Astrocyte (in vitro differentiated cells and primary cell): ENCODE measurements around the gene PREX1. TPM values are rescaled to one million over a fixed set of nuclear protein-coding genes. Genes with fewer than 3 reads are reported as not detected.

Source experiments
- DNase-seq: peaks from one replicate; pipeline ENCODE4 v3.0.0-alpha.2; 2010; ENCODE audit warnings: low read depth
- FAIRE-seq: peaks from 2 replicates; lab custom pipeline; 2011; peaks lifted over from hg19 to GRCh38; lab: Jason Lieb, UNC
- H2AFZ ChIP-seq: 2 replicates; pipeline ENCODE4 v1.6.0; 2012; ENCODE audit warnings: low read depth, low read length, inconsistent platforms
- H3K27ac ChIP-seq: 2 replicates; pipeline ENCODE4 v1.5.1; 2011; ENCODE audit warnings: low read depth, low read length, inconsistent platforms
- H3K27me3 ChIP-seq: 2 replicates; pipeline ENCODE4 v1.6.0; 2011; ENCODE audit warnings: low read length, inconsistent platforms; ENCODE audit not compliant: insufficient read depth
- H3K36me3 ChIP-seq: 2 replicates; pipeline ENCODE4 v1.5.1; 2011; ENCODE audit warnings: low read length, inconsistent platforms; ENCODE audit not compliant: insufficient read depth
- H3K4me1 ChIP-seq: 2 replicates; pipeline ENCODE4 v1.5.1; 2011; ENCODE audit warnings: low read length, inconsistent platforms; ENCODE audit not compliant: insufficient read depth
- H3K4me2 ChIP-seq: 2 replicates; pipeline ENCODE4 v1.6.0; 2012; ENCODE audit warnings: low read length, inconsistent platforms
- H3K4me3 ChIP-seq: 2 replicates; pipeline ENCODE4 v1.5.1; 2011; ENCODE audit warnings: low read depth, mild to moderate bottlenecking, low read length, inconsistent platforms; ENCODE audit not compliant: insufficient read depth
- H3K79me2 ChIP-seq: 2 replicates; pipeline ENCODE4 v1.6.0; 2012; ENCODE audit warnings: mild to moderate bottlenecking, low read length, inconsistent platforms; ENCODE audit not compliant: insufficient read depth
- H3K9ac ChIP-seq: 2 replicates; pipeline ENCODE4 v1.6.0; 2012; ENCODE audit warnings: mild to moderate bottlenecking, low read length, inconsistent platforms
- H3K9me3 ChIP-seq: 2 replicates; pipeline ENCODE4 v1.5.1; 2012; ENCODE audit warnings: low read depth, mild to moderate bottlenecking, low read length, inconsistent platforms; ENCODE audit not compliant: insufficient read depth
- H4K20me1 ChIP-seq: 2 replicates; pipeline ENCODE4 v1.6.0; 2012; ENCODE audit warnings: low read length, inconsistent platforms; ENCODE audit not compliant: insufficient read depth
- H3K27ac Mint-ChIP-seq: one replicate; pipeline ENCODE4 v1.8.0; 2021; ENCODE audit warnings: mild to moderate bottlenecking, mixed read lengths; ENCODE audit not compliant: unreplicated experiment
- H3K27me3 Mint-ChIP-seq: one replicate; pipeline ENCODE4 v1.8.0; 2021; ENCODE audit warnings: low read depth, mixed read lengths; ENCODE audit not compliant: unreplicated experiment
- H3K36me3 Mint-ChIP-seq: one replicate; pipeline ENCODE4 v1.8.0; 2021; ENCODE audit warnings: low read depth, mixed read lengths; ENCODE audit not compliant: unreplicated experiment
- H3K4me1 Mint-ChIP-seq: one replicate; pipeline ENCODE4 v1.8.0; 2021; ENCODE audit warnings: low read depth, mixed read lengths; ENCODE audit not compliant: unreplicated experiment
- H3K4me3 Mint-ChIP-seq: one replicate; pipeline ENCODE4 v1.8.0; 2021; ENCODE audit warnings: mild to moderate bottlenecking, moderate library complexity, mixed read lengths; ENCODE audit not compliant: unreplicated experiment
- H3K9me3 Mint-ChIP-seq: one replicate; pipeline ENCODE4 v1.8.0; 2021; ENCODE audit warnings: mild to moderate bottlenecking, mixed read lengths; ENCODE audit not compliant: unreplicated experiment
- EZH2 ChIP-seq: IDR thresholded peaks from 2 replicates; pipeline ENCODE4 v1.6.1; 2012; ENCODE audit warnings: mild to moderate bottlenecking, low read length, inconsistent platforms; ENCODE audit not compliant: insufficient read depth
- total RNA-seq: library from RNA; stranded (reverse); gene quantifications from 2 replicates; pipeline ENCODE4 v1.2.1, GENCODE V29; 2021
- TF ChIP-seq, protein P1 (sequence below): IDR thresholded peaks from 2 replicates; pipeline ENCODE4 v1.5.1; 2011; ENCODE audit warnings: low read depth, mild to moderate bottlenecking, inconsistent platforms, low read length, moderate library complexity; ENCODE audit not compliant: insufficient read depth

The PREX1 gene
- total RNA-seq, 1 donor from 2014 or later: 3.5 TPM

DNA sequence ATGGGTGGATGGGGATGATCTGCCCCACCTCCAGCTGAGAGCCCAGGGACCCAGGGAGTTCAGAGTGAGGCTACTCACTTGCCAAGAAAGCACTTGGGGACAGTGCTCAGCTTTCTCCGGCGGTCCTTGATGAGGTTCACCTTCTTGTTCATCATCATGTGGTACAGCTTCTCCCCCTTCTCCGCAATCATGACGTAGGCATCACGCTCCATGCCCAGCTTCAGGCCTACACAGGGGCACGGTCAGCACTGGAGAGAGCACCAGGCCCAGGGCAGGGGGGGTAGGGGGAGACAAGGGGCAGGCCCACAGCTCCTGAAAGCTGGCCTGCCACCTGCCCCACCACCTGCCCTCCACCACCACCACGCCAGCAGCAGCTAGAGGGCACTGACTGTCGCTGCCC, 139.2 kb downstream of the PREX1 start:
- H3K27ac ChIP-seq: no peak overlapping the region
- TF ChIP-seq, protein P1, sequence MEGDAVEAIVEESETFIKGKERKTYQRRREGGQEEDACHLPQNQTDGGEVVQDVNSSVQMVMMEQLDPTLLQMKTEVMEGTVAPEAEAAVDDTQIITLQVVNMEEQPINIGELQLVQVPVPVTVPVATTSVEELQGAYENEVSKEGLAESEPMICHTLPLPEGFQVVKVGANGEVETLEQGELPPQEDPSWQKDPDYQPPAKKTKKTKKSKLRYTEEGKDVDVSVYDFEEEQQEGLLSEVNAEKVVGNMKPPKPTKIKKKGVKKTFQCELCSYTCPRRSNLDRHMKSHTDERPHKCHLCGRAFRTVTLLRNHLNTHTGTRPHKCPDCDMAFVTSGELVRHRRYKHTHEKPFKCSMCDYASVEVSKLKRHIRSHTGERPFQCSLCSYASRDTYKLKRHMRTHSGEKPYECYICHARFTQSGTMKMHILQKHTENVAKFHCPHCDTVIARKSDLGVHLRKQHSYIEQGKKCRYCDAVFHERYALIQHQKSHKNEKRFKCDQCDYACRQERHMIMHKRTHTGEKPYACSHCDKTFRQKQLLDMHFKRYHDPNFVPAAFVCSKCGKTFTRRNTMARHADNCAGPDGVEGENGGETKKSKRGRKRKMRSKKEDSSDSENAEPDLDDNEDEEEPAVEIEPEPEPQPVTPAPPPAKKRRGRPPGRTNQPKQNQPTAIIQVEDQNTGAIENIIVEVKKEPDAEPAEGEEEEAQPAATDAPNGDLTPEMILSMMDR: no peak
- TF ChIP-seq EZH2: no peak
- no peak overlapping the region for H3K9ac ChIP-seq
- H3K4me3 ChIP-seq: no peak overlapping the region
- Mint-ChIP-seq H3K4me1 (peaks cover 10% of the 10 kb centered on the region), H3K36me3 (peaks cover 2% of the 10 kb centered on the region), H3K27me3 (peaks cover 10% of the 10 kb centered on the region), H3K27ac (no peak overlapping the region), H3K9me3 (no peaks in the 10 kb centered on the region), H3K4me3 (no peak overlapping the region)
- DNase-seq: no peak
- no peaks in the 10 kb centered on the region for H3K79me2 ChIP-seq
- no peak overlapping the region for H2AFZ ChIP-seq
- H3K9me3 ChIP-seq: no peaks in the 10 kb centered on the region
- H3K27me3 ChIP-seq: no peaks in the 10 kb centered on the region
- no peaks in the 10 kb centered on the region for H3K36me3 ChIP-seq
- no peaks in the 10 kb centered on the region for H4K20me1 ChIP-seq
- FAIRE-seq: no peak
- H3K4me1 ChIP-seq: peaks cover 15% of the 10 kb centered on the region
- no peak overlapping the region for H3K4me2 ChIP-seq

DNA sequence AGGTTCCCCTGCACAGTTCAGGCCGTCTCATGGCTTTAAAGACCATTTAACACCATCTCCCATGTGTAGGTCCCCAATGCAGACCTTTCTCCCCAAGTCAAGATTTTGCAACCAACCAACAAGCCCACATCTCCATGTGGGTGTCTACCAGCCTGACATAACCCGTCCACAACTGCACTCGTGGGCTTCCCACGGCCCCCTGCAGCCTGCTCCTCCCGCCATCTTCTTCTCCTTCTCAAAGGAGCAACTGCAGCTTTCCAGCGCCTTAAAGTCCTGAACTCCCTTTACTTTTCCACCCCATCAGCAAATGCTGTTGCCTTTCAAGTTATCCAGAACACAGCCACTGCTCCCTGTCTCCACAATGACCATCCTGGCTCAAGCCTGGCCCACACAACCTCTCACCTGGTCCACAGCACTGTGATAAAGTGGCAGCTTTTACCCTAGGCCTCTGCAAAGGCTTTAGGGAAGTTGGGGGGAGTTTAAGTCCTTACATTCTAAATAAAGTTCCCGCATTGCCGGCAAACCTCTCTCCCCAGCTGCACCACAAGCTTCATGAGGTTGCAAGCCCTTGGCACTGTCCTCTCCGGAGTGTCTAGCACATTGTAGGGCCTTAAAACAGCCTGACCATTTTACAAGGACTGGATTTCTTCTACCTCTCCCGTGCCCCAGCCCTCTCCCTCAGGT, 140.5 kb downstream of the PREX1 start:
- Histone ChIP-seq H3K36me3 (no peaks in the 10 kb centered on the region), H3K27ac (no peak overlapping the region), H3K4me2 (no peak overlapping the region), H2AFZ (no peak overlapping the region), H3K9me3 (no peaks in the 10 kb centered on the region), H3K79me2 (no peaks in the 10 kb centered on the region), H3K4me3 (no peak overlapping the region), H3K27me3 (no peaks in the 10 kb centered on the region), H4K20me1 (no peaks in the 10 kb centered on the region), H3K4me1 (peaks cover 25% of the 10 kb centered on the region), H3K9ac (no peak overlapping the region)
- peaks cover 10% of the 10 kb centered on the region for H3K4me1 Mint-ChIP-seq
- H3K27me3 Mint-ChIP-seq: peaks cover 10% of the 10 kb centered on the region
- peak overlapping the region; percentile 12 for H3K4me3 Mint-ChIP-seq
- H3K9me3 Mint-ChIP-seq: no peaks in the 10 kb centered on the region
- DNase-seq (no peak), FAIRE-seq (no peak)
- TF ChIP-seq, protein P1: no peak
- TF ChIP-seq EZH2: no peak
- no peak overlapping the region for H3K27ac Mint-ChIP-seq
- H3K36me3 Mint-ChIP-seq: peaks cover 3% of the 10 kb centered on the region
